K562 (cell line): ENCODE data around the gene CPSF4L. TPM values are rescaled to one million over a fixed set of nuclear protein-coding genes. Genes with fewer than 3 reads are reported as not detected.

Source experiments
- ARHGAP35 ChIP-seq: fragments of 450-650 bp; IDR thresholded peaks from 2 replicates; pipeline ENCODE4 v1.6.1; 2018; ENCODE audit not compliant: partially characterized antibody
- CCNT2 ChIP-seq: IDR thresholded peaks from 2 replicates; pipeline ENCODE4 v1.6.1; 2011; ENCODE audit warnings: borderline replicate concordance, low read depth, mild to moderate bottlenecking, moderate library complexity, mixed read lengths, low read length; ENCODE audit not compliant: insufficient read length; ENCODE audit errors: extremely low read depth
- ETV1 ChIP-seq: fragments of 450-650 bp; conservative IDR thresholded peaks from 2 replicates; pipeline ENCODE4 v1.6.1; 2016; ENCODE audit warnings: missing genetic modification characterization, control low read depth, low read depth, missing compliant biosample characterization
- FOXP1 ChIP-seq: sonication (generic); formaldehyde crosslinking; IDR thresholded peaks from 2 replicates; pipeline ENCODE4 v1.8.0; 2022; ENCODE audit warnings: mild to moderate bottlenecking, missing genetic modification reagents
- MCM5 ChIP-seq: fragments of 450-650 bp; IDR thresholded peaks from 2 replicates; pipeline ENCODE4 v1.6.1; 2016; ENCODE audit warnings: low read depth
- NCOA6 ChIP-seq: fragments of 450-650 bp; IDR thresholded peaks from 2 replicates; pipeline ENCODE4 v1.6.1; 2017; ENCODE audit warnings: mild to moderate bottlenecking
- NFRKB ChIP-seq: fragments of 450-650 bp; IDR thresholded peaks from 2 replicates; pipeline ENCODE4 v1.6.1; 2016; ENCODE audit warnings: low read depth
- ZNF253 ChIP-seq: fragments of 250-450 bp; sonication (Bioruptor Pico); conservative IDR thresholded peaks from 2 replicates; pipeline ENCODE4 v1.6.1; 2021; ENCODE audit warnings: mild to moderate bottlenecking
- ZNF77 ChIP-seq: fragments of 250-450 bp; sonication (Bioruptor Pico); IDR thresholded peaks from 2 replicates; pipeline ENCODE4 v1.5.0; 2020
- ZNF780A ChIP-seq: fragments of 250-450 bp; sonication (Bioruptor Pico); IDR thresholded peaks from 2 replicates; pipeline ENCODE4 v1.5.0; 2021; ENCODE audit warnings: mild to moderate bottlenecking
- polyA plus RNA-seq, 8 experiments: library from polyadenylated mRNA; depleted of rRNA in 4 of 8; stranded (reverse) in 5 of 8; unstranded in 3 of 8; fragments of >200 nt; fragmentation: Nextera tagmentation in 2 of 8; fragmentation: Illumina TruSeq in 1 of 8; extraction: Ambion mirVana in 2 of 8; extraction: Trizol in 1 of 8; gene quantifications; 2 replicates each; pipeline versions ENCODE4 v1.2.1 to v1.2.3, GENCODE V29; 2011 to 2014; ENCODE audit warnings: inconsistent platforms in 1 of 8, missing spikeins in 1 of 8
- total RNA-seq, 7 experiments: library from RNA; depleted of rRNA in 6 of 7; stranded (reverse); fragments of >200 nt in 6 of 7; fragmentation: Illumina TruSeq in 2 of 7; extraction: Trizol in 2 of 7; gene quantifications; 2 replicates each; pipeline versions ENCODE4 v1.2.1 to v1.2.3, GENCODE V29; 2011 to 2021; ENCODE audit warnings: low replicate concordance in 1 of 7
- TF ChIP-seq, protein P1 (sequence below): fragments of 450-650 bp; IDR thresholded peaks from 2 replicates; pipeline ENCODE4 v1.6.1; 2016; ENCODE audit warnings: low read depth
- TF ChIP-seq, protein P2 (sequence below), 2 experiments: fragments of 250-450 bp in 1 of 2; fragments of 450-650 bp in 1 of 2; sonication (Bioruptor Pico) in 1 of 2; IDR thresholded peaks; 2 replicates each; pipeline versions ENCODE4 v1.6.1 to v1.8.0; 2016 to 2021; ENCODE audit warnings: mild to moderate bottlenecking in 2 of 2, moderate library complexity in 2 of 2, missing compliant biosample characterization in 1 of 2, missing genetic modification characterization in 1 of 2
- TF ChIP-seq, protein P3 (sequence below): fragments of 250-450 bp; sonication (Bioruptor Pico); IDR thresholded peaks from 2 replicates; pipeline ENCODE4 v1.5.0; 2021
- TF ChIP-seq, protein P4 (sequence below): fragments of 450-650 bp; IDR thresholded peaks from 2 replicates; pipeline ENCODE4 v1.6.1; 2014; ENCODE audit warnings: low read depth, mild to moderate bottlenecking, moderate library complexity, borderline replicate concordance
- TF ChIP-seq, protein P5 (sequence below): sonication (generic); formaldehyde crosslinking; IDR thresholded peaks from 2 replicates; pipeline ENCODE4 v1.8.1; 2023; ENCODE audit warnings: mild to moderate bottlenecking, missing genetic modification reagents

The CPSF4L gene
- total and polyA plus RNA-seq, 9 of the 15 experiments (the other 6 are each of a cell fraction or from before 2014, with no cell fraction given), result not detected

DNA sequence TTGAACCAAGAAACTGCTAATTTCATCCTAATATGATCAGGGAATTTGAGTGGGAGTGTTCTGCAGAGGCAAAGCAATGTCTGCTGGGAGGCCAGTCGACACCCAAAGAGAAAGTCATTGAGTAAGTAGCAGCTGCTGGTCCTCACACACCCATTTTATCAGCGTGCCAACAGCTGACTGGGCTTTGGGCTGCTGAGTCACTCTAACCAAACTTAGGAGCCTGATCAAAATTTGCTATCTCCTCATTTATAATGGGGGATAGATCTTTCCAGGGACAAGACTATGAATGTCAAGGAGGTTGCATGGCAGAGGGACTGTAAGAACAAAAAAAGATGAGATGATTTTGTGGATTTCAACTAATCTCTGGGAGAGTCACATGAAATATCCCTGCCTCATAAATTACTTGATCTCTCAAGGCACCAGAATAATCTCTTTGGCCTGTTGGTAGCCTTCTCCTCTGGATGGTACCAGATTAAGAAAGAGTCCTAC lies 32.9 kb downstream of the CPSF4L start (continued):
- TF ChIP-seq FOXP1 (CRISPR knock-in tag) (no peak), MCM5 (no peak), ARHGAP35 (no peak), ZNF77 (CRISPR knock-in tag) (no peak), ZNF253 (no peak), ZNF780A (CRISPR knock-in tag) (no peak), NCOA6 (no peak), CCNT2 (no peak), NFRKB (no peak), ETV1 (no peak)
- TF ChIP-seq, protein P1, sequence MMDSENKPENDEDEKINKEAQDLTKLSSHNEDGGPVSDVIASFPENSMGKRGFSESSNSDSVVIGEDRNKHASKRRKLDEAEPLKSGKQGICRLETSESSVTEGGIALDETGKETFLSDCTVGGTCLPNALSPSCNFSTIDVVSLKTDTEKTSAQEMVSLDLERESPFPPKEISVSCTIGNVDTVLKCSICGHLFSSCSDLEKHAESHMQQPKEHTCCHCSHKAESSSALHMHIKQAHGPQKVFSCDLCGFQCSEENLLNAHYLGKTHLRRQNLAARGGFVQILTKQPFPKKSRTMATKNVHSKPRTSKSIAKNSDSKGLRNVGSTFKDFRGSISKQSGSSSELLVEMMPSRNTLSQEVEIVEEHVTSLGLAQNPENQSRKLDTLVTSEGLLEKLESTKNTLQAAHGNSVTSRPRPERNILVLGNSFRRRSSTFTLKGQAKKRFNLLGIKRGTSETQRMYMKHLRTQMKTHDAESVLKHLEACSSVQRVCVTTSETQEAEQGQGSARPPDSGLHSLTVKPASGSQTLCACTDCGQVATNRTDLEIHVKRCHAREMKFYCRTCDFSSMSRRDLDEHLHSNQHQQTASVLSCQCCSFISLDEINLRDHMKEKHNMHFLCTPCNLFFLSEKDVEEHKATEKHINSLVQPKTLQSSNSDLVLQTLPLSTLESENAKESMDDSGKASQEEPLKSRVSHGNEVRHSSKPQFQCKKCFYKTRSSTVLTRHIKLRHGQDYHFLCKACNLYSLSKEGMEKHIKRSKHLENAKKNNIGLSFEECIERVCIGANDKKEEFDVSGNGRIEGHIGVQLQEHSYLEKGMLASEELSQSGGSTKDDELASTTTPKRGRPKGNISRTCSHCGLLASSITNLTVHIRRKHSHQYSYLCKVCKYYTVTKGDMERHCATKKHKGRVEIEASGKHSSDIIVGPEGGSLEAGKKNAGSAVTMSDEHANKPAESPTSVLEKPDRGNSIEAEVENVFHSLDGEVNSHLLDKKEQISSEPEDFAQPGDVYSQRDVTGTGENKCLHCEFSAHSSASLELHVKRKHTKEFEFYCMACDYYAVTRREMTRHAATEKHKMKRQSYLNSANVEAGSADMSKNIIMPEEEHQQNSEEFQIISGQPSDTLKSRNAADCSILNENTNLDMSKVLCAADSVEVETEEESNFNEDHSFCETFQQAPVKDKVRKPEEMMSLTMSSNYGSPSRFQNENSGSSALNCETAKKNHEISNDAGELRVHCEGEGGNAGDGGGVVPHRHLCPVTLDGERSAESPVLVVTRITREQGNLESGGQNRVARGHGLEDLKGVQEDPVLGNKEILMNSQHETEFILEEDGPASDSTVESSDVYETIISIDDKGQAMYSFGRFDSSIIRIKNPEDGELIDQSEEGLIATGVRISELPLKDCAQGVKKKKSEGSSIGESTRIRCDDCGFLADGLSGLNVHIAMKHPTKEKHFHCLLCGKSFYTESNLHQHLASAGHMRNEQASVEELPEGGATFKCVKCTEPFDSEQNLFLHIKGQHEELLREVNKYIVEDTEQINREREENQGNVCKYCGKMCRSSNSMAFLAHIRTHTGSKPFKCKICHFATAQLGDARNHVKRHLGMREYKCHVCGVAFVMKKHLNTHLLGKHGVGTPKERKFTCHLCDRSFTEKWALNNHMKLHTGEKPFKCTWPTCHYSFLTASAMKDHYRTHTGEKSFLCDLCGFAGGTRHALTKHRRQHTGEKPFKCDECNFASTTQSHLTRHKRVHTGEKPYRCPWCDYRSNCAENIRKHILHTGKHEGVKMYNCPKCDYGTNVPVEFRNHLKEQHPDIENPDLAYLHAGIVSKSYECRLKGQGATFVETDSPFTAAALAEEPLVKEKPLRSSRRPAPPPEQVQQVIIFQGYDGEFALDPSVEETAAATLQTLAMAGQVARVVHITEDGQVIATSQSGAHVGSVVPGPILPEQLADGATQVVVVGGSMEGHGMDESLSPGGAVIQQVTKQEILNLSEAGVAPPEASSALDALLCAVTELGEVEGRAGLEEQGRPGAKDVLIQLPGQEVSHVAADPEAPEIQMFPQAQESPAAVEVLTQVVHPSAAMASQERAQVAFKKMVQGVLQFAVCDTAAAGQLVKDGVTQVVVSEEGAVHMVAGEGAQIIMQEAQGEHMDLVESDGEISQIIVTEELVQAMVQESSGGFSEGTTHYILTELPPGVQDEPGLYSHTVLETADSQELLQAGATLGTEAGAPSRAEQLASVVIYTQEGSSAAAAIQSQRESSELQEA, result no peak
- TF ChIP-seq, protein P2, sequence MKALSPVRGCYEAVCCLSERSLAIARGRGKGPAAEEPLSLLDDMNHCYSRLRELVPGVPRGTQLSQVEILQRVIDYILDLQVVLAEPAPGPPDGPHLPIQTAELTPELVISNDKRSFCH (CRISPR knock-in tag; IDR thresholded peaks at IDR 0.05), result no peak
- TF ChIP-seq, protein P2 (tag; IDR thresholded peaks at IDR 0.05), result no peak
- TF ChIP-seq, protein P3, sequence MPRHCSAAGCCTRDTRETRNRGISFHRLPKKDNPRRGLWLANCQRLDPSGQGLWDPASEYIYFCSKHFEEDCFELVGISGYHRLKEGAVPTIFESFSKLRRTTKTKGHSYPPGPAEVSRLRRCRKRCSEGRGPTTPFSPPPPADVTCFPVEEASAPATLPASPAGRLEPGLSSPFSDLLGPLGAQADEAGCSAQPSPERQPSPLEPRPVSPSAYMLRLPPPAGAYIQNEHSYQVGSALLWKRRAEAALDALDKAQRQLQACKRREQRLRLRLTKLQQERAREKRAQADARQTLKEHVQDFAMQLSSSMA (CRISPR knock-in tag), result no peak
- TF ChIP-seq, protein P4, sequence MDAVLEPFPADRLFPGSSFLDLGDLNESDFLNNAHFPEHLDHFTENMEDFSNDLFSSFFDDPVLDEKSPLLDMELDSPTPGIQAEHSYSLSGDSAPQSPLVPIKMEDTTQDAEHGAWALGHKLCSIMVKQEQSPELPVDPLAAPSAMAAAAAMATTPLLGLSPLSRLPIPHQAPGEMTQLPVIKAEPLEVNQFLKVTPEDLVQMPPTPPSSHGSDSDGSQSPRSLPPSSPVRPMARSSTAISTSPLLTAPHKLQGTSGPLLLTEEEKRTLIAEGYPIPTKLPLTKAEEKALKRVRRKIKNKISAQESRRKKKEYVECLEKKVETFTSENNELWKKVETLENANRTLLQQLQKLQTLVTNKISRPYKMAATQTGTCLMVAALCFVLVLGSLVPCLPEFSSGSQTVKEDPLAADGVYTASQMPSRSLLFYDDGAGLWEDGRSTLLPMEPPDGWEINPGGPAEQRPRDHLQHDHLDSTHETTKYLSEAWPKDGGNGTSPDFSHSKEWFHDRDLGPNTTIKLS, result no peak
- TF ChIP-seq, protein P5, sequence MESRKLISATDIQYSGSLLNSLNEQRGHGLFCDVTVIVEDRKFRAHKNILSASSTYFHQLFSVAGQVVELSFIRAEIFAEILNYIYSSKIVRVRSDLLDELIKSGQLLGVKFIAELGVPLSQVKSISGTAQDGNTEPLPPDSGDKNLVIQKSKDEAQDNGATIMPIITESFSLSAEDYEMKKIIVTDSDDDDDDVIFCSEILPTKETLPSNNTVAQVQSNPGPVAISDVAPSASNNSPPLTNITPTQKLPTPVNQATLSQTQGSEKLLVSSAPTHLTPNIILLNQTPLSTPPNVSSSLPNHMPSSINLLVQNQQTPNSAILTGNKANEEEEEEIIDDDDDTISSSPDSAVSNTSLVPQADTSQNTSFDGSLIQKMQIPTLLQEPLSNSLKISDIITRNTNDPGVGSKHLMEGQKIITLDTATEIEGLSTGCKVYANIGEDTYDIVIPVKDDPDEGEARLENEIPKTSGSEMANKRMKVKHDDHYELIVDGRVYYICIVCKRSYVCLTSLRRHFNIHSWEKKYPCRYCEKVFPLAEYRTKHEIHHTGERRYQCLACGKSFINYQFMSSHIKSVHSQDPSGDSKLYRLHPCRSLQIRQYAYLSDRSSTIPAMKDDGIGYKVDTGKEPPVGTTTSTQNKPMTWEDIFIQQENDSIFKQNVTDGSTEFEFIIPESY (CRISPR knock-in tag), result no peak
